Effector CD8-positive, alpha-beta T cell (primary cell): ENCODE data around the gene TRIP10.
"Not testable (repeated sequence)": the region's sequence is repeated elsewhere in the genome, so short reads cannot be mapped to it uniquely, and the experiment has no call there.

Experiments used
- DNase-seq: peaks from one replicate; lab custom pipeline; 2025; lab: John Stamatoyannopoulos, UW

The TRIP10 gene

GRCh38 chr19:6767357-6768235, 28.1 kb downstream of the TRIP10 start, which contains the start of gene SH2D3A:
TSS of gene SH2D3A (minus strand) at chr19:6767435. CDS start at chr19:6763748, 3,687 bp downstream.
- DNase-seq = peak; percentile 93

- peak; percentile 24 for DNase-seq
Measured at GRCh38 chr19:6768236-6768785, 28.8 kb downstream of the TRIP10 start.

- no peak for DNase-seq
Measured at GRCh38 chr19:6769006-6769619, 29.6 kb downstream of the TRIP10 start.

GRCh38 chr19:6771648-6772027, 32.2 kb downstream of the TRIP10 start:
- not testable (repeated sequence) for DNase-seq

- DNase-seq = peak; percentile 70
Measured at GRCh38 chr19:6772028-6772865, 32.8 kb downstream of the TRIP10 start, which contains the start of gene VAV1. TSS of gene VAV1 (plus strand) at chr19:6772708. CDS start at chr19:6772808, 100 bp downstream.

GRCh38 chr19:6772866-6773322, 33.4 kb downstream of the TRIP10 start:
- DNase-seq = no peak

GRCh38 chr19:6773323-6773931, 33.9 kb downstream of the TRIP10 start:
- peak; percentile 38 for DNase-seq

GRCh38 chr19:6774821-6775707, 35.6 kb downstream of the TRIP10 start:
- DNase-seq = no peak

GRCh38 chr19:6776045-6776444, 36.6 kb downstream of the TRIP10 start:
- DNase-seq = not testable (repeated sequence)

GRCh38 chr19:6776999-6777398, 37.5 kb downstream of the TRIP10 start:
- DNase-seq = no peak

GRCh38 chr19:6777434-6777833, 38.0 kb downstream of the TRIP10 start:
- no peak for DNase-seq

- no peak for DNase-seq
Measured at GRCh38 chr19:6778386-6778785, 38.9 kb downstream of the TRIP10 start.

- no peak for DNase-seq
Measured at GRCh38 chr19:6779206-6779605, 39.7 kb downstream of the TRIP10 start.

GRCh38 chr19:6787393-6787792, 47.9 kb downstream of the TRIP10 start:
- DNase-seq = no peak

GRCh38 chr19:6788896-6789295, 49.4 kb downstream of the TRIP10 start:
- DNase-seq = no peak

GRCh38 chr19:6790194-6791128, 51.0 kb downstream of the TRIP10 start:
- DNase-seq = no peak

- DNase-seq = no peak
Measured at GRCh38 chr19:6791237-6791636, 51.8 kb downstream of the TRIP10 start.

- no peak for DNase-seq
Measured at GRCh38 chr19:6793411-6793810, 53.9 kb downstream of the TRIP10 start.

- no peak for DNase-seq
Measured at GRCh38 chr19:6793973-6794372, 54.5 kb downstream of the TRIP10 start.
